T-helper 22 cell (primary cell): ENCODE results near the gene TBC1D20.

ENCODE experiments used
- DNase-seq: peaks from one replicate; pipeline ENCODE4 v3.0.0-alpha.2; 2020; ENCODE audit warnings: low read depth

Gene TBC1D20

DNA sequence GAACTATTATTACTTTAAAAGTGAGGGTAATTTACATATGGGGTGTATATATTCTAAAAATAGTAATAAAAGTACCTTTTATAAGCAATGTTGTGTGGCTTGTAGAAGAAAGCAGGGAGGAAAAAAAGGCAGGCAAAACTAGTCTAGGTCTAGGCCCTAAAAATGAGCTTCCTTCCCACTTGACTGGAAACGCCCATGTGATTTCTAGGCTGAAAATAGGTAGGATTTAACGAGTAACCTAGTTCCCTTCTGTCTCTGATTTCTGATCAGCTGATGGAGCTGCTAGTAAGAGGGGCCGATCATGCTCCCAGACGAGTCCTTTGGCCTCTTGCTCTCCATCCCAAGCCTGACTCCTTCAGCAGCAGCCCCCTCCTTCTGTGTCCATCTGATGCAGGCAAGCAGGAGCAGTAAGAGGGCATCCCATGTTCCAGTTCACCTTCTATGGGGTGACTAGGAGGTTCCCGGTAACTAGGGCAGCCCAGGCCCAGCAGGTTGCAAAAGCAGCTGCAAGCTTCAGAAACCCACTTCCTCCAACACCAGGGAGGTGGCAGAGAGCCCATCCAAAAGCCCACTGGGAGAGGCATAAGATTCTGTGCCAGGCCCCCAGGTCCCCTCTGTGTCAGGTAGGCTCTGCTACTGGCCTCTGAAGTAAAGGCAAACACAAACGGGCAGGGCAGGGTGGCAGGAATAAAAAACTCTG is 24.4 kb downstream of the TBC1D20 start:
- DNase-seq = no peak

DNA sequence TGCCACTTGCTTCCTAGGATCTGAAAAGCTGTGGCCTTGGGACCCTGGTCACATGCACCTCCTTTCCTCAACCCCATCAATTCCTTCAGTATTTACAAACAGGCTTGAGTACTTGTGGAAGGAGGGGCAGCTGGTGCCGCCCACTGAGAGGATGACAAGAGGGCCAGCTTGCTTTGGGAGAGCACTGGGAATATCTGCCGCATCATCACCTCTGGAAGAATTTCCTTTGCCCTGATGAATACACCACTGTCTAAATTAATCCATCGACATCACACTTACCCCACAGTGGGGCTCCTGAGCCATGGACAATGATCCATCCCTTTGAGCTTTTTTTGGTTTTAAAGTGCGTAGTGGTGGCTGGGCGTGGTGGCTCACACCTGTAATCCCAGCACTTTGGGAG is 25.9 kb downstream of the TBC1D20 start:
- no peak for DNase-seq

DNA sequence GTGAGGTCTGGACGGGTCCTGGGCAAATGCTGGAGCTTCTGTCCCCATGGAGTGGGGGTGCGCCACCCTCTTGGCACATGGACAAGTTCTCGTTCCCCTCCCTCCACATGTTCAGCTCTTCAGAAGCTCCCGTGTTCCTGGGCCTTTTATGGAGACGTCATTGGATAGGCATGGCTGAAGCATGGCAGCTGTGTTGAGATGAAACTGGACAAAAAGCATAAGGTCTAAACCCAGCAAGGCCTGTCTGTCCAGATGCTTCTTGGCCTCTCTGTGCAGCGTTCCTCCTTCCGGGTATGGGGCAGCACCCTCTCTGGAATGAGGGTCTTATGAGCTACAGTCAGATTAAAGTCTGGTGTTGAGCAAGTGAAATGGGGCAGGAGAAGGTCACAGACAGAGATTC is 26.8 kb downstream of the TBC1D20 start:
- DNase-seq = no peak

DNA sequence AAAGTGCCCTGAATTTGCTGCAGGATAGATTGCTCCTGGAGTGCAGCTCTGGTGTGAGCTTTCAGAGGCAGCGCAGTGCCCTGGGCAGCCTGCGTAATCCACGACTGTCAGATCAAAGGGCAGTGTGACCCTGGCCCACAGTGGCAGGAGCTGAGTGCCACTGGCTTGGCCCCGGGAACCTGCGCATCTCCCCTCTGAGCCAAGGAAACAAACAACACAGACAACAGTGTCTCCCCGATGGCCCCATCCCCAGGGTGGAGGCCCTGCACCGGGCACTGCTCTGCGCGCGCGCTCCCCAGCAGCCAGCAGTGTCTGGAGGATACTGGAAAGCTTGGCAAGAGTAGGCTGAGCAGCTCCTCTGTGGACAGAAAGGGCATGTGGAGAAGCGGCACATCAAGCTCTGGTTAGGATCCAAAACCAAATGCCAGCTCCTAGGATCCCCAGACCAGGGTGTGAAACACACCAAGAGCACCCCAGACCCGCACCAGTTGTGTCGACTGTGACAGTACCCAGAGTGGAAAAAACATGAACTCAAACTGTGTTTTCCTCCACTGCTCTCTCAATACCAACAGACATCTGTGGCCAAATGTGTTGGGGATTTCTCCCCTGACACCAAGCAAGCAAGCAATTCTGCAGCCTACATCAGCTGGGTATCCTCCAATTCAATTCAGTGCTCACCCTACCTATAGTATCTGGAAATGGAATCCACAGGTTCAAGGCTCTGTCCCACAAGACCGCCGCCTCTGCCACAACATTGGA is 27.5 kb downstream of the TBC1D20 start:
- no peak for DNase-seq

DNA sequence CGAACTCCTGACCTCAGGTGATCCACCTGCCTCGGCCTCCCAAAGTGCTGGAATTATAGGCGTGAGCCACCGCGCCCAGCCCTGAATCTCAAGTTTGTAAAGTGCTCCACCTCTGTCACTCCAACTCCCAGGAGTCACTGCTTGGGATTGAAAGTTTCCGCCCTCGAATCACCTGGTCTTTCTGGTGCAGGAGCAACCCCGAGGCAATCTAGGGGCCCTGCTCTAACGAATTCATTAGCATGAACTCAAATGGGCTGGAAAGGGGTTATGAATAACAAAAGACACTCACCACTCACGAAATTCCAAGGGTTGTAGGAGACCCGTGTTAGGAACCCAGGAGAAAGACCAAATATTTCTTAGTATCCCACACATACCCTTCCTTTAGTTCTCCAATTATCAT is 28.1 kb downstream of the TBC1D20 start:
- no peak for DNase-seq

DNA sequence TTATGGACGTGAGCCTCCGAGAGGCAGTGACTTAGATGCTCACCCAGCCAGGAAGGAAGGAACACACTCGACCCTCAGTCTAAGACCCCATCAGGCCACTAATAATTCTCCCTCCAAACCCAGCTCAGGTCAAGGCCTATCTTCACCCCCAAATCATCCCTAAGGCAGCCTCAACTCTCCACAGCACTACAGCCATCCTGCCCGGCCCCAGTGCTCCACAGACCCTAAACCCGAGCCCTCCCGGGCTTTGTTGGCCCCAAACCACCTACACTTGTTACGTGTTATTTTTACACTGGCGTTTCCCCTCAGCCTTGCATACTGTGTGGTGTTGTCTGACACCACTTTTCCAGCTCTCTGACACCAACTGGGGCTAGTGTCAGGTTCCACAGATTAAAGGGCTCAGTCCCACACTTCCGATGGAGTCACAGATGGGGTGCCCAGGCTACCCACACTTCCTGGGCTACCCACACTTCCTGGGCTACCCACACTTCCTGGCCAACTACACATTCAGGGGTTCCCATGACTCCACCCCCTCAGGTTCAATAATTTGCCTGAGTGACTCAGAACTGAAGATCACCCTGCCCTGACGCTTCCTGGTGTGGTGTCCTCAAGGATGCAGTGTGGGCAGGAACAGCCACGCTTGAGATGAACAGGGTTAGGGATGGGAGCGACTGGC is 28.9 kb downstream of the TBC1D20 start:
- DNase-seq = peak; percentile 58

DNA sequence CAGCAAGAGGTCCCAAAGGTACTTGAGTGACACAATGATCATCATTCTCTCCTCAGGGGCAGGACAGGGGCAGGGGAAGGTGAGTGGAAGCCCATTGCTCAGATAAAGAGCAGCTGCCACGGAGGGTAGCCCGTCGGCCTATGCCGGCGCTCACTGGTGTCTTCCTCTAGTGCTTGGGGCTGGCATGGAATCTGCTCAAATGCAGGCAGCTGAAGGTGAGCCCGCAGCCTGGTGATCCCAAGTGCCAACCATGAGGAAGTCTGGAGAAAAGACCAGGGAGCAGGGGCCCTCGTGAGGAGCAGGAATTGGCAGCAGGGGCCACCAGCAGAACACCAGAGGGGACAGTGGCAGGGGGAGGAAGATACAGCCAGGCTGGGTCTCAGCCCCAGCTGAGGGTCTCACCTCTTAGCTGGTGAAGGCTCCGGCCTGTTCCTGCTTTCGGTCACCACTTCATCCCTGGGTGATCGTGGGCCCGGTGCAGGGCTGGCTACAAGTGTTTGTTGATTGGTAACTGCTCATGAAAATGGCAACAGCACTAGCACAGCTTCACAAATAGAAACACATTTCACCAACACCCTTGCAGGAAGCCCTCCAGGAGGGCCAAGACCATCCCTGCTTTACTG is 29.5 kb downstream of the TBC1D20 start:
- DNase-seq = no peak

DNA sequence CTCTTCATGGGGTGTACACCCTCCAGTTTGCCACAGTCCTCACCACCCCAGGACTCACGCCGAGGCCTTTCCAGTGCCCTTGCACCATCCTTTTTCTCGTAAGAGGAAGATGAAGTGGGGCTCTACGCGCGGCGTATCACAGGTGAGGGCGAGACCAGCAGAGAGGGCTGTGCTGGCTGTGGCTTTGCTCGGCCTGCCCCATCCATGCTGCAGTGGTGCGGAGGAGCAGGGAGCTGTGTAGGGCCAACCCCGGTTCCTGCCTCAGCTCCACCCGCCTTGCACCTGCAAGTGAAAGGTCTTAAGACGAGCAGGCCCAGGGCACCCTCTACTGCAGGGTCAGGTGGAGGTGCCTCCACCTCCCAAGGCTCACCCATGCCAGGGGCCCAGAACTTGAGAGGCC is 30.1 kb downstream of the TBC1D20 start:
- DNase-seq = no peak

DNA sequence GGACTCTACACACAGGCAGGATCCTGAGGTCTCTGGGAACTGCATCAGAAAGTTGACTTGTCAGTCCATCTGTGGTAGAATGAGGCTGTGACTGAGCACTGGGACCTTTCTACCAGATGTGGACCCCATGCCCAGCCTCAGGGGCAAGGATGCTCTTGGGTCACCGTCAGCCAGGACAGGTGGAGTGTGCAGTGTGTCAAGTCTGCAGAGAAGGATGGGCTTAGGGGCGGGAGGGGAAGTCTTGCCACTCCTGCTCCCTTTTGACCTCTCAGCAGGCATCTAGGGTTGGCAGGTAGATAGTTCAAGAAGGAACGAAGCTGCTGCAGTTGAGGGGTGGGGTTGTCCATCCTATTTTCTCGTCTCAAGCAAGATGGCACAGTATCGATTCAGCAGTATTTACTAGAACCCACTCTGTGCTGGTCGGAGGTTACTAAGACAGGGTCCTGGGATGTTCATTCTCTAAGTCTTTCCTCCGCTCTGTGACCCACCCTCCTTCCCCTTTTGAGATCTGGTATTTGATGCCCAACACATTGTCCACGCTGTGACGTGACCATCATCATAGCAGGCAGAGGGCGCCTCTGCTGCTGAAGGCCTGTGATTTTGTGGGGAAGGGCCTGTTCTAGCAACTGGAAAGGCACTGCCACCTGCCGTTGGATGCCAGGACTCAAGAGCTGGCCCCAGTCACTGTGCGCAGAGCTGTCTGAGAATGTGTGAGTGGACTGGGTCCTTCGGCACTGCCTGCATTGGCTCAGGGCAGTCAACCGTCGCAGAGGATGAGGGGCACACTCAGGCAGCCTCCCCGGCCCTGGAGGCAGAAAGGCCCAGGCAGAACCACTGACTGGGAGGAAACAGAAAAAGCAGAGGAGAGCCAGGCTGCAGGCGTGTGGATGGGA is 31.1 kb downstream of the TBC1D20 start:
- no peak for DNase-seq

DNA sequence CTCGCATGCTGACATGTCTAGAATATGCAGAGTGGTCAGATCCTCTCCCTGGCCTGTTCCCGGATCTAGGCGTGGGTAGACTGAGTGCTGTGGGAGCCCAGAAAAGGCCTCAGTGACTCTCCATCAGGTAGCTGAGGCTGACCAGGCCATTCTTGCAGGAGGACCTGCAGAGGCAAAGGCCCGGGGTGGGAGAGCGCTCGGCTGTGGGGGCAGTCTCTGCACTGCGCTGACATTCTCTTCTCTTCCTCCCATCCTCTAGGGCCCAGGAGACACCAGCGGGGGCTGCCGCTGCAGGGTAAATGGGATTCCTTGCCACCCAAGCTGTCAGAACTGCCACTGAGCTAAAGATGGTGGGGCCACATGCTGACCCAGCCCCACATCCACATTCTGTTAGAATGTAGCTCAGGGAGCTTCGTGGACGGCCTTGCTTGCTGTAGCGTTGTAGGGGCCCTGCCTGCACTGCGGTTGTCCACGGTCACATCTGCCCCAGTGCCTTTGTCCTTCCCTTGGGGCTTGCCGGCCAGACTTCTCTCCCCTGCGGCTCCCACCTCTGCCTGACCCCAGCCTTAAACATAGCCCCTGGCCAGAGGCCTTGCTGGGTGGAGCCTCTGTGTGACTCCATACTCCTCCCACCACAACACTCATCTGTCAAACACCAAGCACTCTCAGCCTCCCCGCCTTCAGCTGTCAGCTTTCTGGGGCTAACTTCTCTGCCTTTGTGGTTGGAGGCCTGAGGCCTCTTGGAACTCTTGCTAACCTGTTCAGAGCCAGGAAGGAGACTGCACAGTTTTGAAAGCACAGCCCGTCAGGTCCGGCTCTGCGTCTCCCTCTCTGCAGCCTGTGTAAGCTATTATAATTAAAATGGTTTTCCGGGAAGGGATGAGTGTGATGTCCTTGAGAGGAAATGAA is 32.0 kb downstream of the TBC1D20 start:
- DNase-seq = no peak

DNA sequence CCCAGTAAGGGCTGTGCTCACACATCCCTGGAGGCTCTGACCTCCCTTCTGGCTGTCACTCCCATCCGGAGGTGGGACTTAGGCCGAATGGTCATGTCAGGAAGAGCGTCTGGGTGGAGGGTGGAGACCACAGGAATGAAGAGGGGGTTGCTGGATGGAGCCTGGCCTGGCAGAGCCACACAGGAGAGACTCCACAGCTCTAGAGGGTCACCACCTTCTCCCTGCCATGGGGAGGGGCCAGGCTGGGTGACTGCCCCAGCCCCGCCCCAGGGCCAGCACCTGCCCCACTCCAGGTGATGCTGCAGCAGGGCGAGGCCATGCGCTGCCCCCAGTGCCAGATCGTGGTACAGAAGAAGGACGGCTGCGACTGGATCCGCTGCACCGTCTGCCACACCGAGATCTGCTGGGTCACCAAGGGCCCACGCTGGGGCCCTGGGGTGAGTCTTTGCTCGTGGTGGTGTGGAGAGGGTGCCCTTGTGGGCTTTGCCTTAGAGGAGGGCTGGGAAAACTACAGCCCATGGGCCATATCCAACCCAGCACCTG is 33.6 kb downstream of the TBC1D20 start:
- DNase-seq = no peak

DNA sequence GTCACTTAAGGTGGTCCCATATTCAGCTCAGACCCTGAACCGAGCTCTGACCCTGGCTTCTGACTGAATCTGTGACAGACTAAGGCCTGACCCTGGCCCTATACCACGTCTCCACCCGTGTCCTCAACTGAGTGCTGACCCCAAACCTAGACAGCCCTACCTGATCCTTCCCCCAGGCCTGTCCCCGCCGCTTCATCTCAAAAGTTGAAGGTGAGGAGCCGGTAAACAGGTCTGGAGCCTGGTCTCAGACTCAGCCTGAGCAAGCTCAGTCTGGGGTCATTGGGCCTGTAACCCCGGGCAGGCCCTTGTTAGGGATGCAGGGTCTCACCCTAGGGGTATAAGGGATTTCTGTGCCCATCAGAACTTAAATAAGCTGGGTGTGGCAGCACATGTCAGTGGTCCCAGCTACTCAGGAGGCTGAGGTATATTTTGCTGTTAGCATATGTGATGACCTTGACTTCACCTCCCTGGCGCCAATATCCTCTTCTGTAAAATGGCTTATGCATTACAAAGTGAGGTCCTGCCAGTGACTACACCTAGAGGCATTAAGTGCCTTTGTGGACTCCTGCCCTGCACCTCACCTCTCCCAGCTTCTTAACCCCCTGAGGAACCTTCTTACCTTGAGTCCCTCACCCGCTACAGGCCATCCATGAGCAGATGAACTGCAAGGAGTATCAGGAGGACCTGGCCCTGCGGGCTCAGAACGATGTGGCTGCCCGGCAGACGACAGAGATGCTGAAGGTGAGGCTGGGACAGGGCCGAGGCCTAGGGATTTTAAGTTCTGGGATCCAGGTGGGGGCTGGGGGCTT is 34.3 kb downstream of the TBC1D20 start:
- no peak for DNase-seq

DNA sequence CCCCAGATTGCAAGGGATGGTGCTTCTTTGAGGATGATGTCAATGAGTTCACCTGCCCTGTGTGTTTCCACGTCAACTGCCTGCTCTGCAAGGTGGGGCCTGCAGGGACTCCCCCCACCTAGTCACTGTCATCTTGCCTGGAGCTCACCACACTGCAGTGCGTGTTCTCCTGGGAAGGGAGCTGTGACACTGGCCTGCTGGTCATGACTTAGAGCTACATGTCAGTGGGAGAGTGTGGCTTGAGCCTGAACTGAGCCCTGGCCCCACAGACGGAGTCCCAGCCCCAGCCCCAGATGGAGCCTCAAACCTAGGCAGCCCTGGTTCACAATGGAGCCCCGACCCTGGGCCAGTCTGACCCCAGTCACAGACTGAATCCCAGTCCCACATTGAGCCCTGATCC is 34.9 kb downstream of the TBC1D20 start:
- no peak for DNase-seq

DNA sequence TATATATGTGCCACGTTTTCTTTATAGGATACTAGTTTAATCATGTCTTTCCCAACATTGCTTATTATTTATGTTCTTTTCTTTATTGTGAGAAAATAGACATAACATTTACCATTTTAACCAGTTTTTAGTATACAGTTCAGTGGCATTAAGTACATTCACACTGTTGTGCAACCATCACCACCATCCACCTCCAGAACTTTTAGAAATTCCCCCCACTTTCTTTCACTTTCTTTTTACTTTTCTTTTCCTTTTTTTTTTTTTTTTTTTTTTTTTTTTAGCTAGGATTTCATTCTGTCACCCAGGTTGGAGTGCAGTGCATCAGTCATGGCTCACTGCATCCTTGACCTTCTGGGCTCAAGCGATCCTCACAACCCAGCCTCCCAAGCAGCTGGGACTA is 35.8 kb downstream of the TBC1D20 start:
- no peak for DNase-seq

DNA sequence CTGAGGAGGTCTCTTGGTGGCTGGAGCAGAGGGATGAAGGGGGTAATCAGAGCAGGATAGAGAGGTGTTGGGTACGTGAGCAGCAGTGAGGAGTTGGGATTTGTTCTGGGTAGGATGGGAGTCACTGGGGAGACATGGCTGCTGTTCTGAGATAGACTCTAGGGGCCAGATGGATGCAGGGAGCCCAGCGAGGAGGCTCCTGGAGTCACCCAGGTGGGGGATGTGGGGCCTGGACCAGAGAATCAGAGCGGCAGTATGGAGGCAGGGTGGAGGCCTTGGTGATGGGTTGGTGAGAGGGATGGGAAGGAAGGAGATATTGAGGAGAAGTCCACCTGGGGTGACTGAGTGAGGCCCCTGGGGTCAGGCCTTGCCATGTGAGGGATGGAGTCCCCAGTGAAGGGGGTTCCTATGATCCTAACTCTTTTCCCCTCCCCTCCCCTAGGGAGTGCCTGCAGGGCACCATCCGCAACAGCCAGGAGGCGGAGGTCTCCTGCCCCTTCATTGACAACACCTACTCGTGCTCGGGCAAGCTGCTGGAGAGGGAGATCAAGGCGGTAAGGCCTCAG is 40.6 kb downstream of the TBC1D20 start:
- DNase-seq = no peak

DNA sequence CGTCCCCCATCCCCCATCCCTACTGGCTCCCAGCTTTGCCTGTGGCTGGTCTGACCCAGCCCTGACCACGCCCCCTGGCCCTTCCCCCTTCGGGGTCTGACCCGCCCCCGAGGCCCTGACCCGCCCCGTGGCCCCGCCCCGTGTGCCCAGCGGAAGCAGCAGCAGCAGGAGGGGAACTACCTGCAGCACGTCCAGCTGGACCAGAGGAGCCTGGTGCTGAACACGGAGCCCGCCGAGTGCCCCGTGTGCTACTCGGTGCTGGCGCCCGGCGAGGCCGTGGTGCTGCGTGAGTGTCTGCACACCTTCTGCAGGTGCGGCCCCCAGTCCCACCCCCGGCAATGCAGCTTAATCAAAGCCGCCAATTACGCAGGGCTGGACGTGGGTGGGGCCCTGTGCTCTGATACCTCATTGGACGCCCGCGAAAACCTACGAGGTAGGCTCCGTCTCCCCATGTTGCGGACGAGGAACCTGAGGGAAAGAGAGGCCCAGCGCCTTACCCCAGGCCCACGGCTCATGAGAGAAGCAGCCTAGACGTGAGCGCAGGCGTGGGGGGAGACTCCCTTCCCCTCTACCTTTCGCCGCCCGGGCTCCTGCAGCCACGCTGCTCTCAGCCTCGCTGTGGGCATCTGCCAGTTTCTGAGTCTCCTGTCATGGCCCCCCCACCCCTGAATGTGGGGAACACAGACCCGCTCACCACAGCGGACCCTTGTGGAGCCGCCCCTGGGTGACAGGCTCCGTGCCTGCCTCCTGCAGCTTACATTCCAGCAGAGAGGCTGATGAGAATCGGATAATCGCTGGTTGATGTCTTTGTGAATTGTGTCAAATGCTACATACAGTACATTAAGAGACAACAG is 41.4 kb downstream of the TBC1D20 start:
- no peak for DNase-seq

DNA sequence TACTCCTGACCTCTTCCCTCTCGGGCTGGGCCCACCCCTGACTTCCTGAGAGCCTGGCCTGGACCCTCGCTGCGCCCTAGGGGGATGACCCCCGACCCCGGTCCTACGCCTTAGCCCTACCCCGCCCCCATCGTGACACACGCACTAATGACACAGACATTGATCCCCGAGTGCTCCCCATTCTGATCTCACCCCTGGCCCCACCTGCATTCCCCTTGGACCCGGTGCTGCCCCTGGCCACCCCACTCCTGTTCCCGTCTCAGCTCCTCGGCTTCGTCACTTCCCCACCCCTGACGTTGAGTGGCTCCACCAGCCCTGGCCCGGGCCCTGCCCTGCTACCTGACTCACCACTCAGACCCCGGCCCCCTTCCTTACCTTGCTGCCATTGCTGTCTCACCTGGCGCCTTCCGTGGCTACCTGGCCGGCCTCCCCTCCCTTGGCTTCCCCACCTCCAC is 42.1 kb downstream of the TBC1D20 start:
- no peak for DNase-seq

DNA sequence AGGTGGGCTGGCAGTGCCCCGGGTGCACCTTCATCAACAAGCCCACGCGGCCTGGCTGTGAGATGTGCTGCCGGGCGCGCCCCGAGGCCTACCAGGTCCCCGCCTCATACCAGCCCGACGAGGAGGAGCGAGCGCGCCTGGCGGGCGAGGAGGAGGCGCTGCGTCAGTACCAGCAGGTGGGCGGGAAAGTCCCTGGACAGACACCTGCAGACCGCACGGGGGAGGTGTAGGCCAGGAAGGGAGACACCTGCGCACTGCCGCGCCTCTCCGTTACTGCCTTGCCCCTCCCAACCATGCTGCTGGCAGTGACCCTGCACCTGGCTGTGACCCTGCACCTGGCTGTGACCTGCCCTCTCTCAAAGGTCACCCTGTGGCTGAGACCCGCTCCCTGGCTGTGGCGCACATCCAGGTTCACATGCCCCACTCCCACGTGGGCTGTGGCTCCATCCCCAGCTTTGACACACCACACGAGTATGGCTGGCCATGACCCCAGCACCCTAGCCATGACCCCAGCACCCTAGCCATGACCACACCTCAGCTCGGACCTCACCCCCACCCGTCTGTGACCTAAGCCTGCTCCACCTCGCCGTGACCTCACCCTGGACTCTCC is 42.7 kb downstream of the TBC1D20 start:
- no peak for DNase-seq
